ENCODE results near the gene TRHDE. TPM values are rescaled to one million over a fixed set of nuclear protein-coding genes. Genes with fewer than 3 reads are reported as not detected.
A peak's percentile ranks its signal among the peaks of the same experiment; 100 is the strongest.

TRHDE gene
- total RNA-seq, 1 experiment from 2014 or later, result 43.7 TPM

- H3K27me3 Mint-ChIP-seq (ENCODE audit: unreplicated experiment), result no peaks in the 10 kb centered on the region
- peak overlapping the region; percentile 26 for H3K27ac Mint-ChIP-seq (ENCODE audit: unreplicated experiment)
- peak; percentile 11 for DNase-seq
- no peak for TF ChIP-seq CTCF (IDR thresholded peaks at IDR 0.05; ENCODE audit: unreplicated experiment)
- H3K4me1 Mint-ChIP-seq (ENCODE audit: low read depth, unreplicated experiment), result peaks cover 22% of the 10 kb centered on the region
- no peaks in the 10 kb centered on the region for H3K36me3 Mint-ChIP-seq (ENCODE audit: insufficient read depth, unreplicated experiment)
- CTCF ChIA-PET, result no interaction called here
- peak overlapping the region; percentile 46 for H3K4me3 Mint-ChIP-seq (ENCODE audit: low read depth, unreplicated experiment)
- no TSS peak for BruUV-seq (replicated peaks)
- H3K9me3 Mint-ChIP-seq (ENCODE audit: low read depth, unreplicated experiment), result no peaks in the 10 kb centered on the region
- intact Hi-C loops (cut with micrococcal nuclease; ENCODE audit: unreplicated experiment), result no loop called here
Measured at GRCh38 chr12:72432037-72432604, 160.0 kb downstream of the TRHDE start.

- H3K36me3 Mint-ChIP-seq (ENCODE audit: insufficient read depth, unreplicated experiment), result no peaks in the 10 kb centered on the region
- H3K27ac Mint-ChIP-seq (ENCODE audit: unreplicated experiment), result no peak overlapping the region
- no TSS peak for BruUV-seq (replicated peaks)
- H3K9me3 Mint-ChIP-seq (ENCODE audit: low read depth, unreplicated experiment), result no peaks in the 10 kb centered on the region
- H3K27me3 Mint-ChIP-seq (ENCODE audit: unreplicated experiment), result no peaks in the 10 kb centered on the region
- TF ChIP-seq CTCF (IDR thresholded peaks at IDR 0.05; ENCODE audit: unreplicated experiment), result no peak
- peaks cover 22% of the 10 kb centered on the region for H3K4me1 Mint-ChIP-seq (ENCODE audit: low read depth, unreplicated experiment)
- no peak for DNase-seq
- CTCF ChIA-PET, result no interaction called here
- no peak overlapping the region for H3K4me3 Mint-ChIP-seq (ENCODE audit: low read depth, unreplicated experiment)
- intact Hi-C loops (cut with micrococcal nuclease; ENCODE audit: unreplicated experiment), result no loop called here
Measured at GRCh38 chr12:72433298-72433697, 161.1 kb downstream of the TRHDE start.

DNA sequence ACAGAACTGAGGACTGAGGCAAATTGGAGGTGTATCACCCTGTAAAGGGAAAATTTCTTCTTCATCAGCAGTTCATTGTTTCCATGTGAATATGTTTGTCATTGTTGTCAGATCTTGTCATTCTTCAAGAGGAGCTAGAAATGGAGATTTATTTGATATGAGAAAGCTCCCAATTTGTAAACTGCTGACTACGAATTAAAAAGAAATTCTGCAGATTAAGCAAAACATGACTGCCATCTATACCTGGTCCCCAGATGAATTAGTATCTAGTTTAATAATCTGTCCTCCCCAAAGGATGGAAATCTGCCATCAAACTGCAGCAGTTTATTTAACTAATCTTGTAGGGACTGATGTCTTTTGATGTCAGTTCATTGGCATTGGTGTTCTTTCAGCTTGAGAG, 162.8 kb downstream of the TRHDE start:
- no peak for TF ChIP-seq CTCF (IDR thresholded peaks at IDR 0.05; ENCODE audit: unreplicated experiment)
- CTCF ChIA-PET, result no interaction called here
- Mint-ChIP-seq H3K27ac (ENCODE audit: unreplicated experiment) (no peak overlapping the region), H3K4me3 (ENCODE audit: low read depth, unreplicated experiment) (no peak overlapping the region), H3K4me1 (ENCODE audit: low read depth, unreplicated experiment) (peaks cover 22% of the 10 kb centered on the region), H3K36me3 (ENCODE audit: insufficient read depth, unreplicated experiment) (no peaks in the 10 kb centered on the region), H3K9me3 (ENCODE audit: low read depth, unreplicated experiment) (peaks cover 7% of the 10 kb centered on the region), H3K27me3 (ENCODE audit: unreplicated experiment) (no peaks in the 10 kb centered on the region)
- no peak for DNase-seq
- intact Hi-C loops (cut with micrococcal nuclease; ENCODE audit: unreplicated experiment), result no loop called here
- BruUV-seq (replicated peaks), result no TSS peak

- no peak for TF ChIP-seq CTCF (IDR thresholded peaks at IDR 0.05; ENCODE audit: unreplicated experiment)
- intact Hi-C loops (cut with micrococcal nuclease; ENCODE audit: unreplicated experiment), result no loop called here
- Mint-ChIP-seq H3K27ac (ENCODE audit: unreplicated experiment) (peak overlapping the region; percentile 4), H3K4me3 (ENCODE audit: low read depth, unreplicated experiment) (no peak overlapping the region), H3K36me3 (ENCODE audit: insufficient read depth, unreplicated experiment) (no peaks in the 10 kb centered on the region), H3K9me3 (ENCODE audit: low read depth, unreplicated experiment) (peaks cover 10% of the 10 kb centered on the region), H3K27me3 (ENCODE audit: unreplicated experiment) (no peaks in the 10 kb centered on the region), H3K4me1 (ENCODE audit: low read depth, unreplicated experiment) (no peaks in the 10 kb centered on the region)
- CTCF ChIA-PET, result no interaction called here
- BruUV-seq (replicated peaks), result no TSS peak
- no peak for DNase-seq
Measured at GRCh38 chr12:72442217-72442616, 170.0 kb downstream of the TRHDE start.

Data from Calu3 (cell line).